Measurements from ENCODE around the gene SULT1A3. TPM values are rescaled to one million over a fixed set of nuclear protein-coding genes. Genes with fewer than 3 reads are reported as not detected.
"Not testable (repeated sequence)": the region's sequence is repeated elsewhere in the genome, so short reads cannot be mapped to it uniquely, and the experiment has no call there.

The SULT1A3 gene
- total RNA-seq, 2 experiments from 2014 or later: 17.4 to 18.9 TPM

GRCh38 chr16:30209032-30209431, 10.0 kb downstream of the SULT1A3 start:
- H3K27ac Mint-ChIP-seq; ATAC-seq; POLR2A ChIA-PET; H3K4me1 Mint-ChIP-seq; H3K9me3 Mint-ChIP-seq (ENCODE audit: low read depth); intact Hi-C loops (cut with DNase I, micrococcal nuclease); H3K27me3 Mint-ChIP-seq; H3K36me3 Mint-ChIP-seq (ENCODE audit: low read depth); CTCF ChIA-PET; H3K4me3 Mint-ChIP-seq; DNase-seq: not testable (repeated sequence)

- ATAC-seq: peak; percentile 48
- H3K9me3 Mint-ChIP-seq (ENCODE audit: low read depth); intact Hi-C loops (cut with DNase I, micrococcal nuclease); DNase-seq; H3K27ac Mint-ChIP-seq; H3K36me3 Mint-ChIP-seq (ENCODE audit: low read depth); CTCF ChIA-PET; H3K27me3 Mint-ChIP-seq; H3K4me3 Mint-ChIP-seq; POLR2A ChIA-PET; H3K4me1 Mint-ChIP-seq: not testable (repeated sequence)
These were observed 12.4 kb downstream of the SULT1A3 start for GRCh38 chr16:30211414-30211813.

- intact Hi-C loops (cut with DNase I, micrococcal nuclease); H3K4me1 Mint-ChIP-seq; H3K27ac Mint-ChIP-seq; DNase-seq; H3K27me3 Mint-ChIP-seq; POLR2A ChIA-PET; H3K36me3 Mint-ChIP-seq (ENCODE audit: low read depth); H3K9me3 Mint-ChIP-seq (ENCODE audit: low read depth); H3K4me3 Mint-ChIP-seq; ATAC-seq; CTCF ChIA-PET: not testable (repeated sequence)
These were observed 18.0 kb downstream of the SULT1A3 start for GRCh38 chr16:30217082-30217481.

DNA sequence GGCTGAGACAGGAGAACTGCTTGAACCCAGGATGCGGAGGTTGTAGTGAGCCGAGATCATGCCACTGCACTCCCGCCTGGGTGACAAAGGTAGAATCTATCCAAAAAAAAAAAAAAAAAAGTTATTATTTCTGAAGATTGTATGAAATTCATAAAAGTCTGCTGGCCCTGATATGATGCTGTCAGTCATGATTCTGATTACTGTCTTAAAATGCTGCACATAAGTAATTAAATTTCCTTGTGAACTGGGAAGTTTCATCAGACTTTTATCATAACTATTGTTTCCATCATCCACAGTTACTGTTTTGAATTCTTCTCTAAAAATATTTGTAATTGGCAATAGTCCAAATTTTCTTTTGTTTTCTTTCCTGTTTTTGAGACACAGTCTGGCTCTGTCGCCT, 49.3 kb downstream of the SULT1A3 start, which contains the start of gene NPIPB13:
TSS of gene NPIPB13 (minus strand) at position 101 of the 400 bp plus-strand sequence. CDS start 2,906 bp downstream, outside the sequence.
- H3K27me3 Mint-ChIP-seq; H3K36me3 Mint-ChIP-seq (ENCODE audit: low read depth); CTCF ChIA-PET; intact Hi-C loops (cut with DNase I, micrococcal nuclease); H3K9me3 Mint-ChIP-seq (ENCODE audit: low read depth); POLR2A ChIA-PET; H3K4me3 Mint-ChIP-seq; DNase-seq; H3K27ac Mint-ChIP-seq; ATAC-seq; H3K4me1 Mint-ChIP-seq: not testable (repeated sequence)

Other genes with a start within 250 kb of the SULT1A3 start
- gene TMEM219, start 237.2 kb upstream of the SULT1A3 start, total RNA-seq: 10 to 100 TPM; 34.6 to 42.5 TPM
- 10 to 100 TPM; 24.1 to 24.4 TPM for gene TAOK2, start 225.4 kb upstream of the SULT1A3 start, total RNA-seq
- 10 to 100 TPM; 25.1 to 36.8 TPM for gene HIRIP3, start 203.6 kb upstream of the SULT1A3 start, total RNA-seq
- 100 to 1,000 TPM in 1 of 2 experiments, 10 to 100 TPM in 1; 80.1 to 106 TPM for gene INO80E, start 203.0 kb upstream of the SULT1A3 start, total RNA-seq
- 1 to 10 TPM in 1 of 2 experiments, under 1 TPM in 1; 0.69 to 1.3 TPM for gene DOC2A, start 188.2 kb upstream of the SULT1A3 start, total RNA-seq
- not detected for gene C16orf92, start 176.1 kb upstream of the SULT1A3 start, total RNA-seq
- 1 to 10 TPM; 3.7 to 4.0 TPM for gene TLCD3B, start 168.0 kb upstream of the SULT1A3 start, total RNA-seq
- gene ALDOA, start 133.5 kb upstream of the SULT1A3 start, total RNA-seq: 1,000 to 10,000 TPM; 2,482 to 3,644 TPM
- 100 to 1,000 TPM; 106 to 113 TPM for gene PPP4C, start 123.3 kb upstream of the SULT1A3 start, total RNA-seq
- 1 to 10 TPM; 2.7 to 3.0 TPM for gene TBX6, start 107.3 kb upstream of the SULT1A3 start, total RNA-seq
- 10 to 100 TPM; 17.4 to 19.1 TPM for gene YPEL3, start 103.0 kb upstream of the SULT1A3 start, total RNA-seq
- 1 to 10 TPM; 6.1 to 7.0 TPM for gene GDPD3, start 85.7 kb upstream of the SULT1A3 start, total RNA-seq
- 10 to 100 TPM; 59.0 to 81.7 TPM for gene MAPK3, start 76.0 kb upstream of the SULT1A3 start, total RNA-seq
- gene CORO1A, start 15.7 kb upstream of the SULT1A3 start, total RNA-seq: 1,000 to 10,000 TPM in 1 of 2 experiments, 100 to 1,000 TPM in 1; 997 to 1,175 TPM
- 100 to 1,000 TPM; 188 to 190 TPM for gene BOLA2B, start 5.6 kb upstream of the SULT1A3 start, total RNA-seq
- 10 to 100 TPM; 24.4 to 99.3 TPM for gene SLX1A, start 5.4 kb upstream of the SULT1A3 start, total RNA-seq
- 10 to 100 TPM; 10.5 to 11.3 TPM for gene NPIPB13, start 49.2 kb downstream of the SULT1A3 start, total RNA-seq
- 10 to 100 TPM; 42.3 to 51.8 TPM for gene CD2BP2, start 156.1 kb downstream of the SULT1A3 start, total RNA-seq
- 10 to 100 TPM; 38.1 to 43.4 TPM for gene TBC1D10B, start 171.2 kb downstream of the SULT1A3 start, total RNA-seq
- gene MYL11, start 175.5 kb downstream of the SULT1A3 start, total RNA-seq: 1 to 10 TPM in 1 of 2 experiments, under 1 TPM in 1; 0.69 to 1.6 TPM
- gene SEPTIN1, start 183.3 kb downstream of the SULT1A3 start, total RNA-seq: 100 to 1,000 TPM; 155 to 159 TPM
- 10 to 100 TPM; 10.6 to 11.0 TPM for gene ZNF48, start 196.2 kb downstream of the SULT1A3 start, total RNA-seq
- gene ZNF771, start 208.4 kb downstream of the SULT1A3 start, total RNA-seq: 1 to 10 TPM; 3.8 to 4.0 TPM
- gene DCTPP1, start 230.8 kb downstream of the SULT1A3 start, total RNA-seq: 100 to 1,000 TPM in 1 of 2 experiments, 10 to 100 TPM in 1; 89.3 to 102 TPM
- gene SEPHS2, start 246.6 kb downstream of the SULT1A3 start, total RNA-seq: 10 to 100 TPM; 37.8 to 56.0 TPM